ENCODE results near the gene ELOVL5. TPM values are rescaled to one million over a fixed set of nuclear protein-coding genes. Genes with fewer than 3 reads are reported as not detected.

Gene ELOVL5
- total RNA-seq, 1 experiment from 2014 or later, result 121 TPM

DNA sequence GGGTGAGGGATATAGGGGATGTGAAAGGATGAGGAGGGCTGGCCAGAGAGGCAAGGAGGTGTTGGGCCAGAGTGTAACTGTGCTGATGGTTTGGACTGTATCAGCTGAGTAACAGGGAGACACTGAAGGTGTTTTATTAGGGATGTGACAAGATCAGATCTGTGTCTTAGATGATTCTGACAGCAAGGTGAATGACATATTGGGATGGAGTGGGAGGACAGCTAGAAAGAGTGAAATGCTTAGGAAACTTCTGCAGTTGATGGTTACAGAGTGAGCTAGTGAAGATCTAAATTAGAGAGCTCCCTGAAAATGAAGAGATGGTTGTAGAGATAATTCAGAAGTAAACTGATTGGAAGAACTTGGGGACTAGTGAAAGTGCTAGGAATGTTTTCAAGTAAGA is 47.2 kb upstream of the ELOVL5 start:
- no peak overlapping the region for H4K5ac ChIP-seq (ENCODE audit: insufficient read length, low read depth, low read length)
- no peak overlapping the region for H3K4me2 ChIP-seq (ENCODE audit: insufficient read depth, insufficient read length, low read length)
- no peak overlapping the region for H2BK5ac ChIP-seq (ENCODE audit: insufficient read length, low read length)
- no peaks in the 10 kb centered on the region for H3K9me3 ChIP-seq (ENCODE audit: control insufficient read depth, low read depth, low read length)
- H2BK15ac ChIP-seq (ENCODE audit: low read depth, low read length), result no peak overlapping the region
- H3K79me1 ChIP-seq (ENCODE audit: insufficient read depth, low read depth, low read length, poor library complexity, severe bottlenecking), result no peaks in the 10 kb centered on the region
- TF ChIP-seq, protein P1, sequence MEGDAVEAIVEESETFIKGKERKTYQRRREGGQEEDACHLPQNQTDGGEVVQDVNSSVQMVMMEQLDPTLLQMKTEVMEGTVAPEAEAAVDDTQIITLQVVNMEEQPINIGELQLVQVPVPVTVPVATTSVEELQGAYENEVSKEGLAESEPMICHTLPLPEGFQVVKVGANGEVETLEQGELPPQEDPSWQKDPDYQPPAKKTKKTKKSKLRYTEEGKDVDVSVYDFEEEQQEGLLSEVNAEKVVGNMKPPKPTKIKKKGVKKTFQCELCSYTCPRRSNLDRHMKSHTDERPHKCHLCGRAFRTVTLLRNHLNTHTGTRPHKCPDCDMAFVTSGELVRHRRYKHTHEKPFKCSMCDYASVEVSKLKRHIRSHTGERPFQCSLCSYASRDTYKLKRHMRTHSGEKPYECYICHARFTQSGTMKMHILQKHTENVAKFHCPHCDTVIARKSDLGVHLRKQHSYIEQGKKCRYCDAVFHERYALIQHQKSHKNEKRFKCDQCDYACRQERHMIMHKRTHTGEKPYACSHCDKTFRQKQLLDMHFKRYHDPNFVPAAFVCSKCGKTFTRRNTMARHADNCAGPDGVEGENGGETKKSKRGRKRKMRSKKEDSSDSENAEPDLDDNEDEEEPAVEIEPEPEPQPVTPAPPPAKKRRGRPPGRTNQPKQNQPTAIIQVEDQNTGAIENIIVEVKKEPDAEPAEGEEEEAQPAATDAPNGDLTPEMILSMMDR (conservative IDR thresholded peaks at IDR 0.05), result no peak
- no peak overlapping the region for H2BK12ac ChIP-seq (ENCODE audit: insufficient read length, low read depth, low read length)
- H3K4me1 ChIP-seq (ENCODE audit: insufficient read depth, low read length), result no peaks in the 10 kb centered on the region
- Mint-ChIP-seq H3K36me3 (ENCODE audit: insufficient read depth in 1 of 3, low read depth in 3 of 3) (no peaks in the 10 kb centered on the region), H3K27ac (no peak overlapping the region), H3K4me3 (no peak overlapping the region), H3K27me3 (ENCODE audit: low read depth) (no peaks in the 10 kb centered on the region), H3K4me1 (peaks cover 4 to 6% of the 10 kb centered on the region in 2 experiments; a peak in 3 of 4 replicates), H3K9me3 (no peaks in the 10 kb centered on the region)
- H3K23ac ChIP-seq (ENCODE audit: insufficient read length, low read depth, low read length), result no peak overlapping the region
- no peaks in the 10 kb centered on the region for H3K79me2 ChIP-seq (ENCODE audit: insufficient read depth, low read length)
- no peak overlapping the region for H3K4ac ChIP-seq (ENCODE audit: low read depth, low read length)
- H3K9ac ChIP-seq (ENCODE audit: extremely low read depth, insufficient read length, low read length), result no peak overlapping the region
- H3T11ph ChIP-seq (ENCODE audit: low read length), result no peak overlapping the region
- H4K91ac ChIP-seq (ENCODE audit: insufficient read length, low read depth, low read length), result no peak overlapping the region
- no peak overlapping the region for H3K14ac ChIP-seq (ENCODE audit: insufficient read depth, low read length)
- no peaks in the 10 kb centered on the region for H4K20me1 ChIP-seq (ENCODE audit: control insufficient read depth, insufficient read depth, insufficient read length)
- no peak overlapping the region for H2BK120ac ChIP-seq (ENCODE audit: low read depth, low read length, poor library complexity, severe bottlenecking)
- H3K27ac ChIP-seq (ENCODE audit: insufficient read length, low read depth, low read length), result no peak overlapping the region
- no peaks in the 10 kb centered on the region for H3K27me3 ChIP-seq (ENCODE audit: insufficient read depth, low read length)
- no peak overlapping the region for H2AK5ac ChIP-seq (ENCODE audit: insufficient read length, low read length)
- no peak overlapping the region for H2AFZ ChIP-seq (ENCODE audit: low read length)
- no peaks in the 10 kb centered on the region for H3K23me2 ChIP-seq (ENCODE audit: insufficient read length, low read depth, low read length, poor library complexity, severe bottlenecking)
- no peak overlapping the region for H4K8ac ChIP-seq (replicated peaks; ENCODE audit: insufficient read length, low read depth, low read length)
- H3K18ac ChIP-seq (ENCODE audit: insufficient read length, low read depth, low read length), result no peak overlapping the region
- H3K56ac ChIP-seq (ENCODE audit: insufficient read length, low read depth, low read length), result no peak overlapping the region
- DNase-seq, result no peak
- H2BK20ac ChIP-seq (ENCODE audit: low read depth, low read length, poor library complexity, severe bottlenecking), result no peak overlapping the region

All from H9 (cell line).